ENCODE data around the gene DICER1. TPM values are rescaled to one million over a fixed set of nuclear protein-coding genes. Genes with fewer than 3 reads are reported as not detected.

The DICER1 gene
- polyA plus RNA-seq, 4 donors: 43.5 to 65.5 (median 55.2) TPM

DNA sequence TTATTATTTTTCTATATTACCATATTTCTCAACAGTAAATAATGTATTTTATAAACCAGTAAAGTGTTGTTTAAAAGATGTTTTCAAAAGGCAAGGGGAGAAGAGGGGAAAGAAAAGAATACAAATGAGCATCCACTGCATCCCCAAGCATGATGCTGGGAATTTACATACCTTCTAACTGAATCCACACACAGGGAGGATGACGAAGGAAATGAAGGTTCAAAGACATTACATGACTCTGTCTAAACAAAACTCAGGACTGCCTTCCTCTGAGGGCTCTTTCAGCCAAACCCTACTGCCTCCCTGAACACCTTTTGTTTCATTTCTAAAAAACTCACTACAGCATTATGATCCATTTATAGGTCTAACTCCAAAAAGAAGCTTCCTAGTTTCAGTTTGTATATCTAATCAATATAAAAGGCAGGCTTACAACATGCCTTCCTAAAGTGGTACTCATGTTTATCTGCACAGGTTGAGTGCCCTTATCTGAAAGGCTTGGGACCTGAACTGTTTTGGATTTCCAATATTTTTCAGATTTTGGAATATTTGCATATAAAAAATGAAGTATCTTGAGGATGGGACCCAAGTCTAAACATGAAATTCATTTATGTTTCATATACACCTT is 30.3 kb downstream of the DICER1 start:
- no peak for DNase-seq (ENCODE audit: low read depth in 4 of 4, low spot score in 2 of 4)

- no peak for DNase-seq (ENCODE audit: low read depth in 4 of 4, low spot score in 2 of 4)
These were observed 31.4 kb downstream of the DICER1 start for GRCh38 chr14:95125915-95126314.

DNA sequence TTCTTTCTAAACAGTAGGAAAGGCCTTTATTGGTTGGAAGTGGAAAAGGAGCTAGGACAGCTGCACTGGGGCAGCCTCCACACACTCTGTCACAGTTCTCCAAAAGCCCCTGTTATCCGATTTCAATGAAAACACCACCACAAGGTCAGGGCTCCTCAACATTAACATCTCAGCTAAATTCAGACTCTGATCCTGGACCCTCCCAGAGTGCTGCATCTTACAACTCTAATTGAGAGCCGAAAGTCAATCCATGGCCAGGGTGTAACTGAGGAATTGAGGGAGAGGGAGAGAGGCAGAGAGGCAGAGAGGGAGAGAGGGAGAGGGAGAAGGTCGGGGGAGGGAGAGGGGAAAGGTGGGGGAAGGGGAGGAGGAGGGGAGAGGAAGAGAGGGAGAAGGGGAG is 32.1 kb downstream of the DICER1 start:
- no peak for DNase-seq (ENCODE audit: low read depth in 4 of 4, low spot score in 2 of 4)

DNA sequence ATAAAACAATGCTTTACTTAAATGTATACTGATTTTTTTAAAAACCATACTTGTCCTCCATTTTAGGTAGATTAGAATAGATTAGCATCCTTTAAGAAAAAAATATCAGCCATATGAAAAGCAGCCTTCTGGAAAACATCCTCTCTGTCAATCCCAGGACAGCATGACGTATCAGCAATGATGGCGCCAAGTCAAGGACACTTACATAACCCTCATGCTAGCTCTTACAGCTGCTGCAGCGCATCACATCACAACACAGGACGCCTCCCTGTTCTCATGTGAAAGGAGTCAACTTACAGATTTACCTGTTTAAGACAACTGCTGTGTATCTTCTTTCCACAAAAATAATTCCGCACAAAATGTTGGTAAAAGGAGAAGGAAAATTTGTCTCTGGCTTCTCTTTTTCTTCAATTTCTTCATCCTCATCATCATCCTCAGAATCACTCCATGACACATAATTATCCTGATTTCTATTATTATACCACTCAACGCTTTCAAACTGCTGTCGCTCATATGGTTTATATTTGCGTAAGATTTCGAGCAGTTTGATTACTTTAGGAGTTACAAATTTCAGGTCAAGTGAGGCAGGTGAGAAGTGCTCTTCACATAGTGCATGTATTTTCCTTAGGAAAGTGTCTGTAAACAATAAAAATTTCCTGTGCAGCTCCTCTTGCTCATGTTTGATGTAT is 33.3 kb downstream of the DICER1 start:
- DNase-seq (ENCODE audit: low read depth in 4 of 4, low spot score in 2 of 4): no peak

GRCh38 chr14:95122621-95122945 is 34.7 kb downstream of the DICER1 start:
- DNase-seq (ENCODE audit: low read depth in 4 of 4, low spot score in 2 of 4): no peak

DNA sequence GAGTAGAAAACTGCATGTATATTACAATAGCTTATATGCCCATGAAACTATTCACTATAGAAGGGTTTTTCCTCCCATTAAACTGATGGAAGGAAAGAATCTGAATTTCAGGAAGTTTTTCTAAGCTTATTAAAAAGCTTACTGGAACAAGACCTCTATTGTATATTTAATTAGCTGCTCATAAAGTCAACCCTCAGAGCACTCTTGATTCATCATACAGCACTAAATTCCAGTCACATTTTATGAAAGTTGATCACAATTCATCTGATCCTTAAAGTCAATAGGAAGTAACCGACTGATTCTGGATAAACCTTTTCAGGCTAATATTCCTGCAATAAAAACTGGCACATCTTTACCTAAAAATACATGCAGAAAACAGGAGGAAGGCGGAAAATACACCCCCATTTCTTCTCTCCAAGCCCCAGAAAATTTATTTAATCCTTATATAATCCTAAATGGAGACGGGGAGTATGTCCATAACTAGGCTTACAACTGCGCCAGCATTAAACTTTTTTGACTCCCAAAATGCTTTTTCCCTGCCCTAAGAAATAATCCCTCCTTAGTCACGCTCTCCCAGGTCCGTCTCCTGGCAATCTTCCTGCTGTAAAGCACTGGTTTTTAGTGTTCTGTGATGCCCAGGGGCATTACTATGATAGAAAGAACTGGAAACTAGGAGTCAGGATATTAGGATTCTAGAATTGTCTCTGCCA is 35.3 kb downstream of the DICER1 start:
- no peak for DNase-seq (ENCODE audit: low read depth in 4 of 4, low spot score in 2 of 4)

- no peak for DNase-seq (ENCODE audit: low read depth in 4 of 4, low spot score in 2 of 4)
These were observed 38.0 kb downstream of the DICER1 start for GRCh38 chr14:95119336-95119735.

DNA sequence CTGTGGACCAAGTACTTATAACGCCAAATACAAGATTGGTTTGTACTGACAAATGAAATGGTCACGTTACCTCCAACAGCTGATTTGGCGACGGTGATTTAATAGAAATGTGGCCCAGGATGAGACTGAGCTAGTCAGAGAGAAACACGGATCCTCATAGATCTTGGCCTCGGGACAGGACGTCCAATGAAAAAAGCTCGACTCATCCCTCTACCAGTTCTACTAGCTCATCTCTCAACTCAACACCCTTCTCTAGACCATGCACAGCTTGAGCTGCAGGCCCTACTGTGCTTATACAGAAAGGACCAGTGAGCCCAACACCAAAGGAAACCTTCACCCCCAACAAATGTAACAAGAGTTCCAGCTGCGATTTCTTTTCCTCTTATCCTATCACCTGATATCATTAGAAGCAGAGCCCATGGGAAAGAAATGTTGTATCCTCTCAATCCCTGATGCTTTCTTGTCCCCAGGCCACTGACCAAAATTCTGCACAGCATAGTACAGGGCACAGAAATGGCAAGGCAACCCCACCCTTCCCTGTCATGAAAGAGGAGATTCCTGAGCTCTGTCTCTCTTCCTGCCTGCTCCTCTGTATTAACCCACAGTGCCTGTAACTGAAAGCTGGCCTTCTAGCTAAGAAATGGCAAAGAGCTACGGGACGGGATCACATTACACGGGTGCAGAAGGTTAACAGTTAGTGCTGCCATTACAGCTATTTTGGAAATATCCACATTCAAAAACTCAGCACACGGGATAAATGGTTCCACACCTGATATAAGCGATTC is 39.2 kb downstream of the DICER1 start:
- DNase-seq (ENCODE audit: low read depth in 4 of 4, low spot score in 2 of 4): no peak

GRCh38 chr14:95113476-95113875 is 43.9 kb downstream of the DICER1 start:
- no peak for DNase-seq (ENCODE audit: low read depth in 4 of 4, low spot score in 2 of 4)

DNA sequence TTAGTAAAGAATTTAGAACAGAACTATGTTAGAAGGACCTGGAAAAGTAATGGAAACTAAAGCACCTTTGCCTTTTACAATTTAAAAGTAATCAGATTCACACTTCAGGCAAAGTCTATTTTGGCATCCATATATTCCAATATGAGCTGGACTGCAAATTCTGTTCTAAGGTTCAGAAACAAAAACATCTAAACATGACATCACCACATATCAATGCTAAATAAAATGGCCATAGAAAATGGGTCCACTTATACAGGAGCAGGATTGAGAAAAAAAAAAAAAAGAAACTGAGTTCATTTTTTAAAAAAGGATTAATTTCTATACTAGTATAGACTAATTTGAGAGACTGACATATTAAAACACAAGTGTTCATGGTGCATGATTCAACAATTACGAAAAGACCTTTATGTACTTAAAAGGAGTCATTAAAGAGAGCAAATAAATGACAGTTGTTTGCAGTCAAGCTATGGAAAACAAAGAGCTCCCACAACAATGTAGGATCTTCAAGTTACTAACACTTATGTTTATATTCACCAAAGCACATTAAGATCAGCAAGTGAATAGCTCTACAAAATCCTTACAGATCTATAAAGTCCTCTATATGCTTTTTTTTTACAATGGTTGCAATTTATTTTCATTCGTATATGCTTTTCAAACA is 45.7 kb downstream of the DICER1 start:
- no peak for DNase-seq (ENCODE audit: low read depth in 4 of 4, low spot score in 2 of 4)

- no peak for DNase-seq (ENCODE audit: low read depth in 4 of 4, low spot score in 2 of 4)
These were observed 47.2 kb downstream of the DICER1 start for GRCh38 chr14:95110178-95110577.

DNA sequence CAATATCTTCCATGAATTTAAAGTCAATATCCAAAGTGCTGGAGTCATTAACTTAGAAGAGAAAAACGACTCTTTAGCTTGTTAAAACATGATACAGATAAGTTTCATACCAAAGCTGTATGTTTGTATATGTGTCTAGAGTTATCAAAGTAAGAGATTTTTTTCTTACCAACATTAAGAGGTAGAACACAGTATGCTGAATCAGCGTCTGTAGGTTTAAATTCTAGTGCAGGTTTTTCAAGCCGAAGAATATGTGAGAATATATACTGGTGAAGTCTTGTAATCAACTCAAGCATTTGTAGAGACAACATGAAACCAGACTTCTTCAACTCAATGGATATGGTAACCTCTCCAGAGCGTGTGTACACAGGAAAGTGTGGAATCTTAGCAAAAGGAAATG is 49.6 kb downstream of the DICER1 start:
- no peak for DNase-seq (ENCODE audit: low read depth in 4 of 4, low spot score in 2 of 4)

GRCh38 chr14:95106971-95107370 is 50.4 kb downstream of the DICER1 start:
- DNase-seq (ENCODE audit: low read depth in 4 of 4, low spot score in 2 of 4): no peak

- DNase-seq (ENCODE audit: low read depth in 4 of 4, low spot score in 2 of 4): no peak
These were observed 52.4 kb downstream of the DICER1 start for GRCh38 chr14:95104911-95105310.

DNA sequence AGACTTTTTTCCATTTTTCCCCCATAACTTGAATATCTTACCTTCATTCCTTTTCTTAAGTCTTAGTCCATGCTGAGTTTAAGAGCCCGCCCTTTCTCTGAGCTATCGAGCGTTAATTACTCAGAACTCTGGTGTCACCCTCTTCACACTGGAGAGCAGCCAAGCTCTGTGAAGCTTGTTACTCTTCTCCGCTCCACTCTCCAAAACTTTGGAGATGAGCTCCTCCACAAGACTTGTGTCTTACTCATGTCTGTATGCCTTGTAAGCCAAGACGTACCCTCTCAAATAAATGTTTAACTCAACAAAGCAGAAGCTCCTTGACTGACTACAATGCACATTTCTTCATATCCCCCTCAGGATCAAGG is 54.7 kb downstream of the DICER1 start:
- no peak for DNase-seq (ENCODE audit: low read depth in 4 of 4, low spot score in 2 of 4)

DNA sequence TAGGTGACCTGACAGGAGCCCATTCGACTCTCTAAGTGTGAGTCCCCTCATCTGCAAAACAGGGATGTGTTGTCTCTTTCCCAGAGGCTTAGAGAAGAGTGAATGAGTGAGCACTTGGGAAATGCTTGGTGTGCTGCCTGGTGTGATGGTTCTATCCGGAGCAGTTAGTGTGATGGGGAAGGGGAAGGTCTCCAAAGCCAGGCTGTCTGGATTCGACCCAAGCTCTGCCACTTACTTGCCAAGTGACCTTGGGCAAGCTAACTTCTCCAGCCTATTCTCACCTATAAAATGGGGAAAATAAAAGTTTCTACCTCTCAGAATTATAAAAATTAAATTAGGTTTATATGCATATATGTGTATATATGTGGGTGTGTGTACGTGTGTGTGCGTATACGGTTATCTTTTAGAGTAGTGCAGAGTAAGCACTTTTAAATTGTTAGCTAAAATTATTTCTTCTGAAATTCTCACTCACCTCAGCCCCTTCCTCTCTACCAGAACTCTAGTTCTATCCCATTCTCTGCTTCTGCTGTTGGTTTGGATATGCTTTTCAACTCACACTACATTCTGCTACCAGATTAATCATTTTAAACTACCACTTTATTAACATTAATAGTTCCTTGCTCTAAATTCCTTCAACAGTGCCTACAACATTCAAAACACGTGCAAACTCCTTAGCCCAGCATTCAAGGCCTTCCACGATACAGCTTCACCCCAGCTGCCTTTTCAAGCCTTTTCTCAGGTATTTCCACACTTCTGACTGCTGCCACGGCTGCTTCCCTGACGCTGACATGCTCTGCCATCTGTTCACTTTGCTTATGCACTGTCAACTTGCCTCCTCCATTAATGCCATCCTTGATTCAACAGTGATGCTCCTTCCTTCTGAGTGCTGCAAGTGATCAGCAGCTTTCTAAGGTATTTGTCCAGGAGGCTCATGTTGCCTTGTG is 55.3 kb downstream of the DICER1 start:
- DNase-seq (ENCODE audit: low read depth in 4 of 4, low spot score in 2 of 4): no peak

DNA sequence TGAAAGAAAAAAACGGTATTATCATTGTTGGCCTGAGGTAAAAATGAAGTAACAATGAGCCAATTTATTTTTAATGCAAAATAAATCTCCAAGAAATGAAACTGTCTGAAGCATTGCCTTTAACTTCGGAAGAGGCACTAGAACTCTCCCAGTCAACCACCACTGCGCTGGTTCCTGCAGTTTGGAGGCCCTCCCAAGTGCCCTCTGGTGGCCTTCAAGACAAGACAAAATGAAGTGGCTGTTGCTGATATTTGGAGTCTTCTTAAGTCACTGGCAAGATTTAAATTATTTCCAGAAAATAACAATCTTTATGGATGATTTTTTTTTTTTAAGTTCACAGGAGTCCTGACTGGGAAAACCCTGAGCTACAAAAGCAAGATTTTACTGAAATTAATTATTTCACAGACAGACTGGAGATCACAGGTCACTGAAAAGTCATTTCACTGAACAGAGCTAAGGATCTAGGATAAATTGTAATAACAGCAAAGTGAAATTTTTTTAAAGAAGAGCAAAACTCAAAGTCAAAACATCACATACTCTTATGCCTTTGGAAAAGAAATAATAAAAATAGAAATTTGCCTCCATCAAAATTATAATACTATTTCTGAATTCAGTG is 58.2 kb downstream of the DICER1 start:
- DNase-seq (ENCODE audit: low read depth in 4 of 4, low spot score in 2 of 4): peak in 3 of 4 donors; percentile 24 to 37 (median 32)

DNA sequence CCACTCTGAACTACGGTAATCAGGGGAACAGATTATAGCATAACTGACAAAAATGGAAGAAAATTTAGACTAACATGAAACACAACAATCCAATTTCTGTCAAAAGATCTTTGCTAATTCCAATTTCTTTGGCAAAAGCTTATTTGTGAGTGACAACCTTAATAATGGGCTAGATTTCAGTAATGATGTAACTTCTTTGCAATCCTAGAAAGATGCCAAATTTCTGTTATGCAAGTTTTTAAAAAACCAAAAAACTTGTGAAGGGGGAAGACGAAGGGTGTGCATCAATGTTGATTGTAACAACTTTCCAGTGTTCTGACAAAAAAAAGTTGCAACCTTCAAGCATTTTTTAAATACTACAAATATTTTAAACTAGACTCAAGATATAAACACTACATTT is 59.9 kb downstream of the DICER1 start:
- DNase-seq (ENCODE audit: low read depth in 4 of 4, low spot score in 2 of 4): no peak

DNA sequence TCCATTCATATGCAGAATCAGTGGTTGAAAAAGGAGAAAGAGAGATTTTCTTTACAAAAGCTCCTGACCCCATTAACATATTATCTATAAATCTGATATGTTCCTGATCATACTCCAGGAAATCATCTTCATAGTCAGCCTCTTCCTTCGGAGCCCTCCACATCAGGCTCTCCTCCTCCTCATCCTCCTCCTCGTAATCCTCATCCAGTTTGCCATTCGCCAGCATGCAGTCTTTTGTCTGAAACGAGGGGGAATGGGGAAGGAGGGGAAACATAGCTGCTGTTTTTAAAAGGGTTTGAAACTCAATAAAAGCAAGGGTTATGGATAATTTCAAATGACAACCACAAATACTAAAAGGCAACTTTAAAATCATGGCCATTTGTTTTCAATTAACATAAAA is 60.9 kb downstream of the DICER1 start:
- no peak for DNase-seq (ENCODE audit: low read depth in 4 of 4, low spot score in 2 of 4)

Measured in left renal cortex interstitium (tissue), 4 donors.